ENCODE measurements around the gene CYB5R4.

The CYB5R4 gene

GRCh38 chr6:83859410-83860358, at the start of gene CYB5R4:
Gene CYB5R4 (plus strand): TSS chr6:83859689. CDS start chr6:83859783, 94 bp downstream.
- DNase-seq (ENCODE audit: low spot score) = peak; percentile 95

- no peak for DNase-seq (ENCODE audit: low spot score)
Observed at GRCh38 chr6:83812595-83812994, 46.9 kb upstream of the CYB5R4 start.

GRCh38 chr6:83815631-83816272, 43.7 kb upstream of the CYB5R4 start:
- peak; percentile 39 for DNase-seq (ENCODE audit: low spot score)

GRCh38 chr6:83822629-83823169, 36.8 kb upstream of the CYB5R4 start:
- no peak for DNase-seq (ENCODE audit: low spot score)

GRCh38 chr6:83824388-83824801, 35.1 kb upstream of the CYB5R4 start:
- peak; percentile 56 for DNase-seq (ENCODE audit: low spot score)

GRCh38 chr6:83824831-83825230, 34.7 kb upstream of the CYB5R4 start:
- no peak for DNase-seq (ENCODE audit: low spot score)

GRCh38 chr6:83827050-83827449, 32.4 kb upstream of the CYB5R4 start:
- peak; percentile 22 for DNase-seq (ENCODE audit: low spot score)

- DNase-seq (ENCODE audit: low spot score) = no peak
Observed at GRCh38 chr6:83838727-83839126, 20.8 kb upstream of the CYB5R4 start.

GRCh38 chr6:83844170-83844569, 15.3 kb upstream of the CYB5R4 start:
- no peak for DNase-seq (ENCODE audit: low spot score)

GRCh38 chr6:83846291-83846690, 13.2 kb upstream of the CYB5R4 start:
- DNase-seq (ENCODE audit: low spot score) = no peak

GRCh38 chr6:83847179-83847578, 12.3 kb upstream of the CYB5R4 start:
- DNase-seq (ENCODE audit: low spot score) = peak; percentile 55

- no peak for DNase-seq (ENCODE audit: low spot score)
Observed at GRCh38 chr6:83849127-83849526, 10.4 kb upstream of the CYB5R4 start.

- no peak for DNase-seq (ENCODE audit: low spot score)
Observed at GRCh38 chr6:83849610-83850009, 9.9 kb upstream of the CYB5R4 start.

- DNase-seq (ENCODE audit: low spot score) = no peak
Observed at GRCh38 chr6:83852528-83853177, 6.8 kb upstream of the CYB5R4 start.

GRCh38 chr6:83853178-83854000, 6.1 kb upstream of the CYB5R4 start, which contains the start of gene RIPPLY2:
Gene RIPPLY2 (plus strand): TSS chr6:83853360. CDS start chr6:83853417, 57 bp downstream.
- peak; percentile 23 for DNase-seq (ENCODE audit: low spot score)

- no peak for DNase-seq (ENCODE audit: low spot score)
Observed at GRCh38 chr6:83854001-83854501, 5.4 kb upstream of the CYB5R4 start.

- no peak for DNase-seq (ENCODE audit: low spot score)
Observed at GRCh38 chr6:83854766-83855165, 4.7 kb upstream of the CYB5R4 start.

- DNase-seq (ENCODE audit: low spot score) = no peak
Observed at GRCh38 chr6:83860359-83860755, 868 bp downstream of the CYB5R4 start.

- no peak for DNase-seq (ENCODE audit: low spot score)
Observed at GRCh38 chr6:83860782-83861495, 1.4 kb downstream of the CYB5R4 start.

GRCh38 chr6:83862776-83863471, 3.4 kb downstream of the CYB5R4 start:
- DNase-seq (ENCODE audit: low spot score) = no peak
